H7 (cell line): Measurements from ENCODE around the gene TAF6. TPM values are rescaled to one million over a fixed set of nuclear protein-coding genes. Genes with fewer than 3 reads are reported as not detected.
A peak's percentile ranks its signal among the peaks of the same experiment; 100 is the strongest.

Experiments
- DNase-seq: peaks from one replicate; pipeline ENCODE4 v3.0.0; 2012
- H3K27me3 ChIP-seq: 2 replicates; pipeline ENCODE4 v1.6.0; 2011; ENCODE audit warnings: mild to moderate bottlenecking, low read length; ENCODE audit not compliant: control insufficient read depth, insufficient read depth
- H3K36me3 ChIP-seq: replicated peaks from 2 replicates; pipeline ENCODE4 v1.5.1; 2011; ENCODE audit warnings: low read length; ENCODE audit not compliant: control insufficient read depth, insufficient read depth
- H3K4me3 ChIP-seq: 2 replicates; pipeline ENCODE4 v1.5.1; 2011; ENCODE audit warnings: low read depth, mild to moderate bottlenecking, control low read depth, low read length, moderate library complexity; ENCODE audit not compliant: insufficient read depth
- total RNA-seq: library from RNA; depleted of rRNA; stranded (reverse); fragments of >200 nt; shearing (Covaris generic); gene quantifications from 2 replicates; pipeline ENCODE4 v1.2.3, GENCODE V29; 2014

Gene TAF6
- total RNA-seq, 1 experiment from 2014 or later = 106 TPM

DNA sequence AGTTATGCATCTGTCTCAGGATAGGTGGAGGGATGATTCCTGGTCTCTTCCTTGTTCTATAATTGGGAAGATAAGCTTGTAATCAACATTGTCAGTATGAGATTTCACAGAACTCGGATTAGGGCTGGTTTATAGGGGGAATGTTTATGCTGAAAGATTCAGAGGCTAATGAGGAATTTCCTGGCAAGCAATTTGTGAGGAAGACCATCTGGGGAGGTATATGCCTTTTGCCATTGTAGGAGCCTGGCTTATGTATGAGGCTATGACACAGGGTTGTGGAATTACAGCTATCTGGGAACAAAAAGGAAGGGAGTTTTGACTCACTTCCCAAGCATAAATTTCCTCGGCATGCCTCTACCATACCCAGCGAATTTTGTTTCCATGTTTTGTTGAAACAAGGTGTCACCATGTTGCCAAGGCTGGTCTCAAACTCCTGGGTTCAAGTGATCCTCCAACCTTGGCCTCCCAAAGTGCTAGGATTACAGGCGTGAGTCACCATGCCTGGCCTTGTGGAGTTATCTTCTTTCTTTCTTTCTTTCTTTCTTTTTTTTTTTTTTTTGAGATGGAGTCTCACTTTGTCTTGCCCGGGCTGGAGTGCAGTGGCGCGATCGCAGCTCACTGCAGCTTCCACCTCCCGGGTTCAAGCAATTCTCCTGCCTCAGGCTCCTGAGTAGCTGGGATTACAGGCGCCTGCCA, 32.0 kb downstream of the TAF6 start:
- no peak for DNase-seq
- no peak overlapping the region for H3K4me3 ChIP-seq
- peaks cover 12% of the 10 kb centered on the region for H3K36me3 ChIP-seq
- no peaks in the 10 kb centered on the region for H3K27me3 ChIP-seq

DNA sequence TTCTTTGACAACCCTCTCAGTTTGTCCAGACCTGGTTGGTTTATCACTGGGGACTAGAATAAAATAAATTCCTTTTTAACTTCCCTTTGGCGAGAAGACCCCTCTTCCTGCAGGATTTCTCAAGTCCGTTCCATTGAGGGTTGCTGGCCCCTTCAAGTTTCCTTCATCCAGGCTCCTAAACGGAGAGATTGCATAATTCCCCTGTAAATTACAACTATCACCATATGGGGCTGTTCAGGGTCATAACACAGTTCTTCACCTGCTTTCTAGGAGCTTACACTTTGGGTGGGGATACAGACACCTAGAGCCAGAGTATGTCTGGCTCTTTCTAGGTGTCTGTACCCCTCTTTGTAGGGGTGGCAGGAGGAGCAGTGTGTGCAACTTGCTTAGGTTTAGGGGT, 33.6 kb downstream of the TAF6 start:
- H3K4me3 ChIP-seq = no peak overlapping the region
- DNase-seq = no peak
- H3K36me3 ChIP-seq = peaks cover 3% of the 10 kb centered on the region
- H3K27me3 ChIP-seq = no peaks in the 10 kb centered on the region

DNA sequence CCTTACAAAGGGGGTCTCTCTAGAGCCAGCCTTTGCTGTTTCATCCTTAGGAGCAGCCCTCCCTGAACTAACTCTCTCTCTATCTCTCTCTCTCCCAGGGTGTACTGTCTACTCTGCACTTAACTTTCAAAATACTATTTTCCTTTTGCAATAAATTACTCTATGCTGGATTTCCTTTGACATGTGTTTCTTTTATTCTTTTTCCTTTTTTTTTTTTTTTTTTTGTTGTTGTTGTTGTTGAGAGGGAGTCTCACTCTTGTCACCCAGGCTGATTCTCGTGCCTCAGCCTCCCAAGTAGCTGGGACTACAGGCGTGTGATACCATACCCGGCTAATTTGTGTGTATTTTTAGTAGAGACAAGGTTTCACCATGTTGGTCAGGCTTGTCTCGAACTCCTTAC, 36.2 kb downstream of the TAF6 start:
- Histone ChIP-seq H3K27me3 (no peaks in the 10 kb centered on the region), H3K4me3 (no peak overlapping the region), H3K36me3 (peaks cover 14% of the 10 kb centered on the region)
- DNase-seq = peak; percentile 37

DNA sequence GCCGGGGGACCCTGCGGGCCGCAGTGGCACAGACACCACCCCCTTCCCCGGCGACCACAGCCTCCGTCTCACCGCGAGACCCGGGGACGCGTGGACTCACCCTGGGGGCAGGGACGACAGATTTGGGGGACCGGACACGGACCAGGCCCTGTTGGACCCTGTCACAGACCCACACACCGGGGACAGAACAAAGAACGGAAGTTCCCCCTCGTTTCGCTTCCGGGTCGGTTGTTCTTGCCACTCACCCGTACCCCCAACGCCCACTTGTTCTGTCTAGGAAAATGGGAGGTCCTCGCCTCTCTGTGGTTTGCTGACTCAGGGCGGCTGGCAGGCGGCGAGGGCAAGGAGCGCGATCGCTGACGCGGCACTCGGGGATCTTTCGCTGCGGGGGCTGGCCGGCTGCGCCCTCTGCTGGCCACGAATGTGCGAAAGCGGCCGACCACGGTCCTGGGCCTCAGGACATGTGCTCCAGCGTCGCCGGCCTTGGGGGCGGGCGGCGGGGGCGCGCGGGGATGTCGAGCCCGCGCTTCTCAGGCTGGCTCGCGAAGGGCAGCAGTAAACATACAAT, 37.5 kb downstream of the TAF6 start, which contains the start of gene ZNF3:
TSS of gene ZNF3 (minus strand) at position 189 of the 568 bp plus-strand sequence. CDS start 4,366 bp downstream, outside the sequence.
- DNase-seq = peak; percentile 97
- Histone ChIP-seq H3K27me3 (no peaks in the 10 kb centered on the region), H3K36me3 (peaks cover 20% of the 10 kb centered on the region), H3K4me3 (peak within 1 kb of the TSS; percentile 91)

DNA sequence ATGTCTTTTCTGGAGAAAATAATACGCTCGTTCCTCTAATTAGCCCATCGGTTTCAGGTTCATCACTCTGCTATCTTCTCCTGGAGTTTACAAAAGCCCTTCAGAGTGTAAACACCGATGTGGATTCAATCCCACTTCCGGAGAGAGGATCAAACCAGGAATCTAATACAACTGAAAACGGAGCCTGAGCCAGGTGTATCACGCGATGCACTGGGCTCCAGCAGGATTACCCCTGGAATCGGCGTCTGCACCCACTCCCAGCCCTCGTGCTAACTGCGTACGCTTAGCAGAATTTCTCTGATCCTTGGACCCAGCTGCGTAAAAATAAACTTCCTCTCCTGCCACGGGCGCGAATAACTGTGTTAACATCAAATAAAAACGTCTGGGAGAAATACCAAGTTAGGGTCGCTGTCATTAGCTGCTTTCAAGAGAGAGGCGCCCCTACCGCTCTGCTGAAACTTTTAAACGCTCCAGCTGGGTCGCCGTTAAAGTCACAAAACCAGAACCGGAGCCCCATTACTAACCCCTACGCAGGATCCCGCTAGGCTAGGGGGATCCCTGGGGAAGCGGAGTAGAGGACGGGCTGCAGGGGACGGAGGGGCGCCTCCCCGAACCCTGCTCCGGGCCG, 38.1 kb downstream of the TAF6 start:
- H3K36me3 ChIP-seq = peaks cover 23% of the 10 kb centered on the region
- peak overlapping the region; percentile 91 for H3K4me3 ChIP-seq
- no peaks in the 10 kb centered on the region for H3K27me3 ChIP-seq
- peak; percentile 57 for DNase-seq

DNA sequence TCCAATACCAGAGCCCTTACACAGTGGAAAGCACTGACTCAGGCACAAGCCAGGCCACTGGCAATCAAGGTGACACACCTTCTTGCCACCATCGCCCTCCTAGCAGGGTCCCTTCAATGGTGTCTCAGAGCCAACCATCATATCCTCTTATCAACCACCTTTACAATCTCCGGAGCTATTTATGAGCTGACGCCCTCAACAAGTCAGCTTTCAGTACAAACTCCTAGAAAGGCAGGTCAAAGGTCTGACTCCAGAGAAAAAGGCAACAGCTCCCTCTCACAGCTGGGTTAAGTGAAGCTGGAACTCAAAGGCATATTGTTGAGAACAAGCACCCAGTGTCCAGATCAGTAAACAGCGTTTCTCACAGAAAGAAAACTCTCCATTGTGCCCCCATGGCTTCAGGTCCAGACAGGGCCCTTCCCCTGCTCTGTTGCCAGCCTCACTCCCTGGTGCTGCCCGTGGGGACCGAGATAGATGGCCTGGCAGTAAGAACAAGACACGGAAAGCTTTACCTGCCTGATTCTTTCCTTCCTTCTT, 40.1 kb downstream of the TAF6 start:
- DNase-seq = no peak
- H3K27me3 ChIP-seq = no peaks in the 10 kb centered on the region
- no peak overlapping the region for H3K4me3 ChIP-seq
- H3K36me3 ChIP-seq = peaks cover 41% of the 10 kb centered on the region

DNA sequence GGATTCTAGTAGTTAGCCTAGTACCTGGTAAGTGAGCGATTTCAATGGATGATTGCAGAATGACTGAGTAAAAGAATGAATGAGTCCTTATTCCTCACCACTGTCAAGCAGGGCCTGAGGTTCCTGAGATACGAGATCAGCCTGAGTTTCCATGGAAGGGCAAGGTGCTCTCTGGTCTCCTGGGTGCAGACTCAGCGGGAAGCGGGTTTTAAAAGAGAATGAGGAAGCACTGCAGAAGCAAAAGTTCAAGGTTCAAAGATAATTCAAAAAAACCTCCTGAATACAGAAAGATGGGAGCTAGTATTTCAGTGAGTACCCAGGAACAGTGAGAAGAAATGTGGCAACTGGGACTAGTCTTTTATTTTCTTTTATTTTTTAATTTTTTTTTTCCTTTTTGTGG, 42.0 kb downstream of the TAF6 start:
- no peak for DNase-seq
- Histone ChIP-seq H3K36me3 (peaks cover 57% of the 10 kb centered on the region), H3K27me3 (no peaks in the 10 kb centered on the region), H3K4me3 (no peak overlapping the region)

DNA sequence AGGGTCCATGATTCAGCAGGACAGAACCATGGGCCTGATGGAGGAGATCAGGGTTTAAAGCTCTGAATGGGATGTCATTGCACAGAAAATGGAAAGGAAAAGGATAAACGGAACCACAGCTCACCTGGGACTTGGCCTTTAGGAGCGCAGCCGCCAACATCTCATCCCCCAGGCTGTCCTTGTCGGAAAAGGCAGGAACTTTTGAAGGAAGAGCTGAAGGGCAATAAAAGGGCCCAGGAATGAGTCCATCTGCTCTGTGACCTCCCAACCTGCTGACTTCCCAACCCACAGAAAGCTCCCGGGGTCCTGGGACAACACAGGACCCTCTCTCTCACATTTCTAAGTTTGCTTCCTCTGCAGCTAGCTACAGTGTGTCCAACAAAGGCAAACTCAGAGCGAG, 43.7 kb downstream of the TAF6 start:
- H3K27me3 ChIP-seq = no peaks in the 10 kb centered on the region
- no peak overlapping the region for H3K4me3 ChIP-seq
- DNase-seq = no peak
- H3K36me3 ChIP-seq = peaks cover 75% of the 10 kb centered on the region

DNA sequence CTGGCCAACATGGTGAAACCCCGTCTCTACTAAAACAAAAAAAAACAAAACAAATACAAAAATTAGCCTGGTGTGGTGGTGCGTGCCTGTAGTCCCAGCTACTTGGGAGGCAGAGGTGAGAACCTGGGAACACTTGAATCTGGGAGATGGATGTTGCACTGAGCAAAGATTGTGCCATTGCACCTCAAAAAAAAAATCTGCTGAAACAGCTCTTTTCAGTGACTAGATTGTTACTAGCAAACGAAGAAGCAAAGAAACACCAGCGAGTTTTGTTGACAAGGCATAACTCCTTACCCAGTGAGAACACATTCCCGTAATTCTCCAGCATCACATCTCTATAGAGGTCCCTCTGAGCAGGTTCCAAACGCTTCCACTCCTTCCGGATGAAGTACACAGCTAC, 44.3 kb downstream of the TAF6 start:
- no peak overlapping the region for H3K4me3 ChIP-seq
- DNase-seq = no peak
- H3K36me3 ChIP-seq = peaks cover 80% of the 10 kb centered on the region
- H3K27me3 ChIP-seq = no peaks in the 10 kb centered on the region

DNA sequence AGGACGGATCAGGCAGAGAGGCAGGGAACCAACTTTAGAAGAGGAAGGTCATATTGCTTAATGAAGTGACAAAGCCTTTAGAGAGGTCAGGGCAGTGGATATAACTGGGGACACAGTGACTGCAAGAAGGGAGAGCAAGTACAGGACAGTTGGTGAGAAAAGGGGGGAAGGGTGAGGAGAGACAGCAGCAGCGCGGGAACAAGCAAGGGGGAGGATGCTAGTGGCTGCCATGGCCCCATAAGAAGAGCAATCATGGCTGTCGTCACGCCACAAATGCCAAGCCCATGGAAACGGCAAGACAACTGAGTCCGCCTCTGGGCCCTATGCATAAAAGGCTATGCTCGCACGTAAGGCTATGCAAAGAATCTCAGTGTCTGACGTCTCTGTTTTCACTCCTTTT, 46.7 kb downstream of the TAF6 start:
- no peaks in the 10 kb centered on the region for H3K27me3 ChIP-seq
- no peak overlapping the region for H3K4me3 ChIP-seq
- DNase-seq = no peak
- peaks cover 66% of the 10 kb centered on the region for H3K36me3 ChIP-seq

DNA sequence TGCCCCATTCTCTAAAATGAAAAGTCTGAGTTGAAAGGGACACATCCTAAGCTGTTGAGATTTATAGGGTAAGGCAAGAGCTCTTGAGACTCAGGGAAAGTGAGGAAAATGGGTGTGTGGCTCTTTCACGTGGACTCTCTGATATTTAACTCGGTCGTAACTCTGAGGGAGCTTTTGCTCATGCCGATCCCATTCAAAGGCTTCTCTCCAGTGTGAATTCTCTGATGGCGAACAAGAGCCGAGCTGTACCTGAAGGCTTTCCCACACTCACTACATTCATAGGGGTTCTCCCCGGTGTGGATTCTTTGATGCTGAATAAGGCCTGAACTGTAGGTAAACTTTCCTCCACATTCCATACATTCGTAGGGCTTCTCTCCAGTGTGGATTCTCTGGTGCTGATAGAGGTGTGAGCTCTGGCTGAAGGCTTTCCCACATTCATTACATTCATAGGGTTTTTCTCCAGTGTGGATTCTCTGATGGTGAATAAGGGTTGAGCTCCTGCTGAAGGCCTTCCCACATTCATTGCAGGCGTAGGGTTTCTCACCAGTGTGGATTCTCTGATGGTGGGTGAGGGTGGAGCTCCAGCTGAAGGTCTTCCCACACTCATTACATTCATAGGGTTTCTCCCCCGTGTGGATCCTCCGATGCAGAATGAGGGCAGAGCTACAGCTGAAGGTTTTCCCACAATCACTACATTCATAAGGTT, 48.0 kb downstream of the TAF6 start:
- Histone ChIP-seq H3K36me3 (peaks cover 59% of the 10 kb centered on the region), H3K4me3 (no peak overlapping the region), H3K27me3 (no peaks in the 10 kb centered on the region)
- DNase-seq = no peak

DNA sequence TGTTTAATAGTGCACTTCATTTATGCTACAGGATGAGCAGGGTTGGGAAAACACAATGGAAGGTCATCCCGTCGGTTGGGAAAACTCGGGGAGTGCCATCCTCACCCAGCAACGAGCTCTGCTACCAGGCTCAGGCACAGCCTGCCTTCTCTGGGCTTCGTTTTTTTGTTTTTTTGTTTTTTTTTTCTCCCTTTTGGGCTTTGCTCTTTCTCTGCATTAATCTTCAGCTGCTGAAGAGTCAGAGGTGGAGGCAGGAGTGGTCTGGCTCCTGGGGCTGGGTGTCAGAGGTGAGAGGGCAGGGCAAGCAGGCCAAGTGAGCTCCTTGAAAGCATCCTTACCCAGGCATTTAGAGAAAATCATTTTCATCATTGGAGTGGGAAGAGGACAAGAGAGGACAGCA, 49.2 kb downstream of the TAF6 start:
- Histone ChIP-seq H3K4me3 (no peak overlapping the region), H3K36me3 (peaks cover 49% of the 10 kb centered on the region), H3K27me3 (no peaks in the 10 kb centered on the region)
- no peak for DNase-seq

DNA sequence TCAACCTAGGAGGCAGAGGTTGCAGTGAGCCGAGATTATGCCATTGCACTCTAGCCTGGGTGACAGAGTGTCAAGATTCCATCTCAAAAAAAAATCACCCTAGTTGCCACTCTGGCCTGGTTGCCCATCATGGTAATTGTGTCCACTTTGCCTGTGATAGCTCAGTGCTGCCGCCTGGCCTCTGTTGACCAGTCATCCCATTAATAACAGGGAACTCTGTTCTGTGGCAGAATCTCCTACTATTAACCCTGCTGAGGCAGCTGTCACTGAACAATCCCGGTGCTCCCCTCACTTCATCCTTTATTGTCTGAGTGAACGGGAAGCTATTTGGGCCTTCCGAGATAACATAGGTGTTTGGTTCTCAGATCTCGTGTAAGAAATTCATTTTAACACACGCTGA, 52.2 kb downstream of the TAF6 start:
- H3K4me3 ChIP-seq = no peak overlapping the region
- H3K36me3 ChIP-seq = peaks cover 33% of the 10 kb centered on the region
- H3K27me3 ChIP-seq = no peaks in the 10 kb centered on the region
- DNase-seq = no peak

DNA sequence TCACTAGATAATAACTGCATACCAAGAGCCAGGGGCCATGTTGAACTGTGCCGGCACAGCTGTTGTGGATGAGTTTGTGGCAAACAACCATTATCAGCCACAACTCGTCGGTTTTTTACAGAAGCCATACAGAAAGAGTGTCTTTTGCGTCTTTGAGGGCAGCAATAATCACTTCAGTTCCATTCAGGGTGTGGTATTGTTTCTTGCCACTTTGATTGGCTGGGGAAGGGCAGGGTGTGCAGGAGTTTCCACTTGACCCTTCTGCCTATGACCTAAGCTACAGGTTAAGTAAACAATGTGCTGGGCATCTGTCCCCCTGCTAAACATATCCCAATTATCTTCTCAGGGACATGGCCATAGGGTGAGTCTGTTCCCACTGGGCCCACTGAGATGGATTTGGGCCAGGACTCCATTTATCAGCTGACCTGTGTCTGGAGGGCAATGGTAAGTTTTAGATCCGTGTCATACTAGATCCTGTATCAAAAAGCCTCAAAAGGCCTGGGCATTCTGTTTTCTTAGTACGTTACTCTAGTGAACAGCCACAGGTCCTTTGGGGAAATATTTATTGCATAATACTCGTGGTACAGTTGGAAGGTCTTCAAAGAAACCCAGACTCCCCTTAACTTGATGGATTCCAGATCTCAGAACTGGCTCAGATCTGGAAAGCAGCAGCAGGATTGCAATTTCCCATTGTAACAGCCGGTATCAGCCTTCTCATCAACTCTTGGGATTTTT, 53.5 kb downstream of the TAF6 start:
- H3K4me3 ChIP-seq = no peak overlapping the region

More for the DNA sequence above, 53.5 kb downstream of the TAF6 start:
- Histone ChIP-seq H3K27me3 (no peaks in the 10 kb centered on the region), H3K36me3 (peaks cover 23% of the 10 kb centered on the region)
- DNase-seq = no peak
